Prostate gland (tissue), 2 donors: ENCODE measurements around the gene HECA. TPM values are rescaled to one million over a fixed set of nuclear protein-coding genes. Genes with fewer than 3 reads are reported as not detected.

Source experiments
- DNase-seq: peaks from one replicate; pipeline ENCODE4 v3.0.0-alpha.2; 2019; ENCODE audit warnings: low spot score
- H3K27ac ChIP-seq, 2 donors: fragments of 200-600 bp; sonication (generic); 2 replicates each; pipeline ENCODE4 v1.5.1; 2017 to 2019
- H3K27me3 ChIP-seq: fragments of 200-600 bp; sonication (generic); replicated peaks from 2 replicates; pipeline ENCODE4 v1.5.1; 2019; ENCODE audit not compliant: insufficient read depth
- H3K36me3 ChIP-seq, 2 donors: fragments of 200-600 bp; sonication (generic); 1 replicate in 1 of 2; 2 replicates in 1 of 2; pipeline versions ENCODE4 v1.5.1 to v1.8.1; 2017 to 2019
- H3K4me1 ChIP-seq: fragments of 200-600 bp; sonication (generic); replicated peaks from 2 replicates; pipeline ENCODE4 v1.5.1; 2019
- H3K4me3 ChIP-seq, 2 donors: fragments of 200-600 bp; sonication (generic); 2 replicates each; pipeline ENCODE4 v1.5.1; 2017 to 2019
- H3K9me3 ChIP-seq: fragments of 200-600 bp; sonication (generic); 2 replicates; pipeline ENCODE4 v1.5.1; 2017
- POLR2A ChIP-seq: fragments of 450-650 bp; IDR thresholded peaks from one replicate; pipeline ENCODE4 v1.6.1; 2016; ENCODE audit warnings: antibody characterized with exemption, mild to moderate bottlenecking
- POLR2AphosphoS5 ChIP-seq: sonication (generic); formaldehyde crosslinking; IDR thresholded peaks from one replicate; pipeline ENCODE4 v1.6.1; 2017; ENCODE audit warnings: antibody characterized with exemption
- WGBS: methylation state at CpG from one replicate; pipeline ENCODE4 v1.1.5; 2018; 5-methylcytosine and 5-hydroxymethylcytosine counted together
- intact Hi-C: fragments of 100-400 bp; cut with DNase I; formaldehyde crosslinking; loops from one replicate; pipeline ENCODE4 v1.14.2; 2022
- total RNA-seq, 2 donors: library from RNA; depleted of rRNA; stranded (reverse); fragments of >200 nt; gene quantifications; one replicate each; pipeline ENCODE4 v1.1.0, GENCODE V29; 2016
- TF ChIP-seq, protein P1 (sequence below), 4 experiments: fragments of 200-600 bp in 2 of 4; fragments of 450-650 bp in 2 of 4; sonication (generic) in 2 of 4; IDR thresholded peaks; 1 replicate in 3 of 4; 2 replicates in 1 of 4; pipeline ENCODE4 v1.5.1; 2016 to 2019; ENCODE audit warnings: antibody characterized with exemption in 4 of 4, mild to moderate bottlenecking in 2 of 4, moderate library complexity in 2 of 4

HECA gene
- total RNA-seq, 2 donors from 2014 or later, result 26.0 to 45.9 TPM

DNA sequence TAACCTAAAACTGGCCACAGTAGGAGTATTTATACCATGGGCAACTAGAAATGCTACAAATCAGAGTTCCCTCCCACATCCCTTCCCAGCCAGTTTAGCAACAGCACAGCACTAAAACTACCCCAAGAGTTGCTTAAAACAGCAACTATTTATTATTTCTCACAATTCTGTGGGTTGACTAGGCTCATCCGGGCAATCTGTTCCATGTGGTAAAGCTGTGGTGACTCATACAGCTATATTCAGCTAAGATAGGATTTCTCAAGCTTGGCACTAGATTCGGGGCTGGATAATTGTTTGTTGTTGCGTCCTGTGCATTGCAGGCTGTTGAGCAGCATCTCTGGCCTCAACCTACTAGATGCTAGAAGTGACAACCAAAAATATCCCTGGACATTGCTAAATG, 8.6 kb upstream of the HECA start:
- Histone ChIP-seq H3K27me3 (no peaks in the 10 kb centered on the region), H3K27ac (no peak overlapping the region), H3K9me3 (no peaks in the 10 kb centered on the region), H3K4me1 (no peaks in the 10 kb centered on the region), H3K4me3 (no peak overlapping the region), H3K36me3 (no peaks in the 10 kb centered on the region)
- DNase-seq, result no peak
- intact Hi-C loops, result no loop called here
- TF ChIP-seq POLR2A (no peak), POLR2AphosphoS5 (no peak)
- TF ChIP-seq, protein P1, sequence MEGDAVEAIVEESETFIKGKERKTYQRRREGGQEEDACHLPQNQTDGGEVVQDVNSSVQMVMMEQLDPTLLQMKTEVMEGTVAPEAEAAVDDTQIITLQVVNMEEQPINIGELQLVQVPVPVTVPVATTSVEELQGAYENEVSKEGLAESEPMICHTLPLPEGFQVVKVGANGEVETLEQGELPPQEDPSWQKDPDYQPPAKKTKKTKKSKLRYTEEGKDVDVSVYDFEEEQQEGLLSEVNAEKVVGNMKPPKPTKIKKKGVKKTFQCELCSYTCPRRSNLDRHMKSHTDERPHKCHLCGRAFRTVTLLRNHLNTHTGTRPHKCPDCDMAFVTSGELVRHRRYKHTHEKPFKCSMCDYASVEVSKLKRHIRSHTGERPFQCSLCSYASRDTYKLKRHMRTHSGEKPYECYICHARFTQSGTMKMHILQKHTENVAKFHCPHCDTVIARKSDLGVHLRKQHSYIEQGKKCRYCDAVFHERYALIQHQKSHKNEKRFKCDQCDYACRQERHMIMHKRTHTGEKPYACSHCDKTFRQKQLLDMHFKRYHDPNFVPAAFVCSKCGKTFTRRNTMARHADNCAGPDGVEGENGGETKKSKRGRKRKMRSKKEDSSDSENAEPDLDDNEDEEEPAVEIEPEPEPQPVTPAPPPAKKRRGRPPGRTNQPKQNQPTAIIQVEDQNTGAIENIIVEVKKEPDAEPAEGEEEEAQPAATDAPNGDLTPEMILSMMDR (IDR thresholded peaks at IDR 0.05), result no peak
- 90% methylated on average over 3 of the region's 3 CpGs for WGBS

DNA sequence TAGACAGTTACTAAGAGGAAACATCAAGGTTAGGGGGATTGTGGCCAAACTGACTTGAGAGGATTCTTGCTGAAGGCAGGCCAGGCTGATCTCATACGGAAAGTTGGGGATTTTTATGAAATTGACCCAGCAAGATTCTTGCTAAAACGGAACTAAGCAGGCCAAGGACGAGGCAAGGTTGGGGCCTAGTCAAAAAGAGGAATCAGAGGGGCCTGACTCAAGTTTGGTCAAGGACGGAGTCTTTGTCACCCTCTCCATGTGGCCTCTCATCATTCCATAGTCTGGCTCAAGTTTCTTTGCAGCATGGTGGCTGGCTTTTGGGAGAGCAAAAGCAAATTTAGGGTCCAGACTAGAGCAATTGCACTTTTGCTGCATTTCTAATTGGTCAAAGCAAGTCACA, 7.9 kb upstream of the HECA start:
- H3K36me3 ChIP-seq, result no peaks in the 10 kb centered on the region
- no peaks in the 10 kb centered on the region for H3K4me1 ChIP-seq
- H3K27ac ChIP-seq, result no peak overlapping the region
- H3K4me3 ChIP-seq, result no peak overlapping the region
- WGBS, result 92% methylated on average over 4 of the region's 4 CpGs
- DNase-seq, result no peak
- intact Hi-C loops, result no loop called here
- no peak for TF ChIP-seq POLR2AphosphoS5
- TF ChIP-seq, protein P1 (IDR thresholded peaks at IDR 0.05), result no peak
- TF ChIP-seq POLR2A, result no peak
- no peaks in the 10 kb centered on the region for H3K27me3 ChIP-seq
- no peaks in the 10 kb centered on the region for H3K9me3 ChIP-seq

DNA sequence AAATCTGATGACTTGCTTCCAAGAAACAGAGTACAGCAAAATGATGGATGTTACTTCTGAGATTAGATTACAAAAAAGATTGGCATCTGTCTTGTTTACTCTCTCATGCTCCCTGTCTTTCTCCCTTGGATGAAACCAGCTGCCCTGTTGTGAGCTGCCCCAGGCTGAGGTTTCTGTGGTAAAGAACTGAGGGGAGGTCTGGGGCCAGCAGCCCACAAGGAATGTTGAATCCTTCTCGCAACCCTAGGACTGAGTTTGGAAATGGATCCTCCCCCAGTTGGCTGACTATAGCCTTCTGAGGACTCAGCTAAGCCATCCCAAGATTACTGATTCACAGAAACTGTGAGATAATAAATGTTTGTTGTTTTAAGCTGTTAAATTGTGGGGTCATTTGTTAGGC, 5.6 kb upstream of the HECA start:
- no peaks in the 10 kb centered on the region for H3K9me3 ChIP-seq
- no peak for DNase-seq
- H3K27me3 ChIP-seq, result no peaks in the 10 kb centered on the region
- no peak overlapping the region for H3K4me3 ChIP-seq
- intact Hi-C loops, result no loop called here
- no peaks in the 10 kb centered on the region for H3K4me1 ChIP-seq
- H3K36me3 ChIP-seq, result no peaks in the 10 kb centered on the region
- TF ChIP-seq, protein P1 (IDR thresholded peaks at IDR 0.05), result no peak
- TF ChIP-seq POLR2AphosphoS5, result no peak
- no peak for TF ChIP-seq POLR2A
- H3K27ac ChIP-seq, result no peak overlapping the region
- WGBS, result 87% methylated on average over 1 of the region's 1 CpG

DNA sequence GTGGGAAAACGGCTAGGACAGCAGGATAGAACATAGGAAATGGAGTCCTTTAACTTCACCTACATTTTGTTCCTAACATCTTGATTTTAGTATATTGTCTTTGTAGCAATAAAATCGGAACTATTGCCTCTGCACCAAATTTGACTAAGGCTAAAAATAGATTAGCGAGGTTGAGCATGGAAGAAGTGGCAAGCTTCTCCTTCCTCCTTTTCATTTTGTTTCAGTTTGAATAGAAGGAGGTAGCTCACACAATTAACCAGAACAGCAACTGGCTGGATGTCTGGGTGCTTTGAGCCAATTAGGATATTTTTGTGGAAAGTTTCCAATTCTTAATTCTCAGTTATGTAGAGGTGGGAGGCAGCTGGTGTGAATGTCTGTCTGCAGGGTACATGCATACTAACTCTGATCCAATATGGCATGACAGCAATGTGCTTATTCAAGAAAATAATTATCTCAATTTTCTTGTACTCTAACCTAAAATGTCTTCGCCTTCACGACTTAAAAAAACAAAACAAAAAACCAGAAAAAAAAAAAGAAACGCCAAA, 3.1 kb upstream of the HECA start:
- WGBS, result 68% methylated on average over 6 of the region's 6 CpGs
- intact Hi-C loops, result loop anchor here (10.0 kb wide), 1 partner anchor 233 kb away; no protein-coding TSS in a partner anchor
- no peak for DNase-seq
- TF ChIP-seq POLR2A, result no peak
- TF ChIP-seq POLR2AphosphoS5, result no peak
- TF ChIP-seq, protein P1 (IDR thresholded peaks at IDR 0.05), result no peak
- Histone ChIP-seq H3K27ac (no peak overlapping the region), H3K9me3 (no peaks in the 10 kb centered on the region), H3K4me1 (no peaks in the 10 kb centered on the region), H3K36me3 (no peaks in the 10 kb centered on the region), H3K27me3 (no peaks in the 10 kb centered on the region), H3K4me3 (no peak overlapping the region)

DNA sequence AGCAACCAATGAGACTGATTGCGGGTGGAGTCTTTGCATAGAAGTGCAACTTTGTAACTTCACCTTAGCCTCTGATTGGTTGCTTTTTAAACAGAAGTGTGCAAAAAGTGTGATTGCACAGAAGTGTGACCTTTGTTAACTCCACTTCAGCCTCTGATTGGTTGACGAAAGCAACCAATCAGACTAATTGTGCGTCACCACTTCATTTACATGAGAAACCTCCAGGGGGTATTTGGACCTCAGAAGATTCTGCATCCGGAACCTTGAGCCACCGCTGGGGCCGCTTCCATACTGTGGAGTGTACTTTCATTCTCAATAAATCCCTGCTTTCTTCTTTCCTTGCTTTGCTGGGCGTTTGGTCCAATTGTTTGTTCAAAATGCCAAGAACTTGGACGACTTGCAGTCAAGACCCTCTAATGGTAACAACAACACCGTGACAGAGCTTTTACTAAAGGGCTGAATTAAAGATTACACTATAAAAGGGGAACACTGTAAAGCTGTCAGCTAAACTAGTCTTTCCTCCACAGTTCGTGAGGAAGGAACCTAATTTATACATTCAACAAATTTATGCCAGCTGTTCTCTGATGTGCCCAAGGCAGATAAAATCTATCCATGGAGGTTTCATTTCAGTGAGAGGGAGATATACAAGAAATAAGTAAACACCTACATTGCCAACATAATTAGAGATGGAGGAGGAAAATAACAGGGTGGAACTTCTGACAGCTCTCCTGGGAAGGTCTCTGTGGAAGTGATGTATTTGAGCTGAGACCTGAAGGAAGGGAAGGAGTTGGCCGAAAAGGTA, 1.4 kb upstream of the HECA start:
- DNase-seq, result no peak
- Histone ChIP-seq H3K9me3 (no peaks in the 10 kb centered on the region), H3K4me3 (no peak overlapping the region), H3K27me3 (no peaks in the 10 kb centered on the region), H3K36me3 (no peaks in the 10 kb centered on the region), H3K4me1 (no peaks in the 10 kb centered on the region), H3K27ac (peak overlapping the region; percentile 11 to 22)
- TF ChIP-seq, protein P1 (IDR thresholded peaks at IDR 0.05), result no peak
- TF ChIP-seq POLR2AphosphoS5, result no peak
- TF ChIP-seq POLR2A, result no peak
- WGBS, result 43% methylated on average over 11 of the region's 11 CpGs
- intact Hi-C loops, result loop anchor here (10.0 kb wide), 1 partner anchor 231 kb away; no protein-coding TSS in a partner anchor
